CD4-positive, CD25-positive, alpha-beta regulatory T cell (primary cell): ENCODE measurements around the gene USP7. TPM values are rescaled to one million over a fixed set of nuclear protein-coding genes. Genes with fewer than 3 reads are reported as not detected.

Experiments
- ATAC-seq, 2 donors: fragments of 150-1000 bp; cut with Tn5 transposase; one replicate each; pipeline ENCODE4 v1.10.0; 2021; ENCODE audit warnings: low read depth in 2 of 2, moderate number of reproducible peaks in 2 of 2, moderate library complexity in 1 of 2
- DNase-seq, 3 donors: peaks; one replicate each; pipeline versions ENCODE4 v3.0.0 to v3.0.0-alpha.2; 2012 to 2022; ENCODE audit warnings: mixed read lengths in 1 of 3
- H3K27ac ChIP-seq: one replicate; pipeline ENCODE4 v1.7.0; 2013; ENCODE audit warnings: mild to moderate bottlenecking, low read length; ENCODE audit not compliant: insufficient read depth, poor library complexity, severe bottlenecking
- H3K27me3 ChIP-seq: one replicate; pipeline ENCODE4 v1.7.0; 2013; ENCODE audit warnings: low read length; ENCODE audit not compliant: control insufficient read depth, insufficient read depth
- H3K36me3 ChIP-seq: one replicate; pipeline ENCODE4 v1.7.0; 2013; ENCODE audit warnings: mild to moderate bottlenecking, low read length, moderate library complexity; ENCODE audit not compliant: control insufficient read depth, insufficient read depth
- H3K4me1 ChIP-seq: 2 replicates; pipeline ENCODE4 v1.7.0; 2013; ENCODE audit warnings: mild to moderate bottlenecking, low read length; ENCODE audit not compliant: insufficient read depth, control insufficient read depth, poor library complexity, severe bottlenecking
- H3K4me3 ChIP-seq: one replicate; pipeline ENCODE4 v1.7.0; 2013; ENCODE audit warnings: low read depth, mild to moderate bottlenecking, low read length, moderate library complexity
- H3K9me3 ChIP-seq, 2 experiments: 1 replicate in 1 of 2; 2 replicates in 1 of 2; pipeline ENCODE4 v1.7.0; 2013; ENCODE audit warnings: low read length in 2 of 2, mild to moderate bottlenecking in 1 of 2, moderate library complexity in 1 of 2; ENCODE audit not compliant: control insufficient read depth in 2 of 2
- H3K27ac Mint-ChIP-seq, 3 donors: one replicate each; pipeline ENCODE4 v1.8.0; 2020 to 2022; ENCODE audit warnings: mild to moderate bottlenecking in 3 of 3, mixed read lengths in 3 of 3, moderate library complexity in 2 of 3
- H3K27me3 Mint-ChIP-seq: one replicate; pipeline ENCODE4 v1.8.0; 2022; ENCODE audit warnings: mild to moderate bottlenecking, mixed read lengths
- H3K36me3 Mint-ChIP-seq: one replicate; pipeline ENCODE4 v1.8.0; 2020; ENCODE audit warnings: mixed read lengths
- H3K4me1 Mint-ChIP-seq, 4 donors: one replicate each; pipeline ENCODE4 v1.8.0; 2020 to 2022; ENCODE audit warnings: mixed read lengths in 4 of 4, mild to moderate bottlenecking in 1 of 4
- H3K4me3 Mint-ChIP-seq, 4 donors: one replicate each; pipeline ENCODE4 v1.8.0; 2020 to 2022; ENCODE audit warnings: mild to moderate bottlenecking in 4 of 4, mixed read lengths in 4 of 4, moderate library complexity in 3 of 4
- H3K9me3 Mint-ChIP-seq, 7 donors: one replicate each; pipeline ENCODE4 v1.8.0; 2020 to 2022; ENCODE audit warnings: mixed read lengths in 7 of 7, mild to moderate bottlenecking in 3 of 7, moderate library complexity in 2 of 7
- polyA plus RNA-seq, 4 donors: library from polyadenylated mRNA; unstranded; fragments of 300-500 nt; fragmentation: Illumina TruSeq; gene quantifications; one replicate each; pipeline ENCODE4 v1.2.3, GENCODE V29; 2021
- total RNA-seq: library from RNA; stranded (reverse); gene quantifications from one replicate; pipeline ENCODE4 v1.2.3, GENCODE V29; 2022

USP7 gene
- total and polyA plus RNA-seq, 5 donors from 2014 or later: 6.8 to 296 (median 7.1) TPM

- Histone ChIP-seq H3K27me3 (no peaks in the 10 kb centered on the region), H3K4me3 (no peak overlapping the region), H3K36me3 (peaks cover 18% of the 10 kb centered on the region), H3K9me3 (no peaks in the 10 kb centered on the region), H3K4me1 (no peaks in the 10 kb centered on the region), H3K27ac (no peak overlapping the region)
- Mint-ChIP-seq H3K36me3 (peaks cover 12% of the 10 kb centered on the region), H3K4me3 (no peak overlapping the region), H3K9me3 (no peaks in the 10 kb centered on the region), H3K4me1 (peaks cover 4 to 20% (median 8%) of the 10 kb centered on the region in 4 donors), H3K27ac (peak overlapping the region in 1 of 3 donors; percentile 37), H3K27me3 (peaks cover 9% of the 10 kb centered on the region)
- ATAC-seq (no peak), DNase-seq (no peak)
Observed at GRCh38 chr16:8886593-8887430, 76.9 kb downstream of the USP7 start.

GRCh38 chr16:8885674-8886592 lies 77.8 kb downstream of the USP7 start:
- Histone ChIP-seq H3K4me1 (no peaks in the 10 kb centered on the region), H3K27me3 (no peaks in the 10 kb centered on the region), H3K36me3 (peaks cover 9% of the 10 kb centered on the region), H3K9me3 (no peaks in the 10 kb centered on the region), H3K27ac (no peak overlapping the region), H3K4me3 (no peak overlapping the region)
- peaks cover 9% of the 10 kb centered on the region for H3K27me3 Mint-ChIP-seq
- peak in 1 of 2 donors; percentile 15 for ATAC-seq
- H3K4me1 Mint-ChIP-seq: peaks cover 4 to 15% (median 5%) of the 10 kb centered on the region in 4 donors
- H3K36me3 Mint-ChIP-seq: peaks cover 5% of the 10 kb centered on the region
- H3K27ac Mint-ChIP-seq: peak overlapping the region in 1 of 3 donors; percentile 20
- H3K4me3 Mint-ChIP-seq: peak overlapping the region in 1 of 4 donors; percentile 69
- DNase-seq: no peak
- no peaks in the 10 kb centered on the region for H3K9me3 Mint-ChIP-seq

- Histone ChIP-seq H3K36me3 (no peaks in the 10 kb centered on the region), H3K27ac (no peak overlapping the region), H3K9me3 (no peaks in the 10 kb centered on the region), H3K27me3 (no peaks in the 10 kb centered on the region), H3K4me1 (peaks cover 4% of the 10 kb centered on the region), H3K4me3 (no peak overlapping the region)
- no peak for ATAC-seq
- peak overlapping the region in 1 of 4 donors; percentile 13 for H3K4me3 Mint-ChIP-seq
- H3K4me1 Mint-ChIP-seq: peaks cover 4 to 23% (median 13%) of the 10 kb centered on the region in 4 donors
- no peak overlapping the region for H3K27ac Mint-ChIP-seq
- peaks cover 17% of the 10 kb centered on the region for H3K27me3 Mint-ChIP-seq
- DNase-seq: no peak
- H3K9me3 Mint-ChIP-seq: no peaks in the 10 kb centered on the region
- no peaks in the 10 kb centered on the region for H3K36me3 Mint-ChIP-seq
Observed at GRCh38 chr16:8882725-8883377, 80.9 kb downstream of the USP7 start.

- H3K36me3 ChIP-seq: no peaks in the 10 kb centered on the region
- Mint-ChIP-seq H3K9me3 (no peaks in the 10 kb centered on the region), H3K4me1 (peaks cover 4 to 25% (median 13%) of the 10 kb centered on the region in 4 donors), H3K27ac (no peak within 1 kb of the TSS), H3K27me3 (peaks cover 17% of the 10 kb centered on the region), H3K36me3 (no peaks in the 10 kb centered on the region), H3K4me3 (peak within 1 kb of the TSS in 1 of 4 donors; percentile 13)
- H3K4me3 ChIP-seq: no peak within 1 kb of the TSS
- DNase-seq (no peak), ATAC-seq (no peak)
- no peaks in the 10 kb centered on the region for H3K9me3 ChIP-seq
- H3K4me1 ChIP-seq: peaks cover 4% of the 10 kb centered on the region
- no peak within 1 kb of the TSS for H3K27ac ChIP-seq
- no peaks in the 10 kb centered on the region for H3K27me3 ChIP-seq
Observed at GRCh38 chr16:8882041-8882617, 81.6 kb downstream of the USP7 start, which contains the start of gene LITAFD. Gene LITAFD (plus strand): TSS chr16:8882351. CDS start chr16:8884356, 2,005 bp downstream.

GRCh38 chr16:8880839-8881510 lies 82.7 kb downstream of the USP7 start:
- Histone ChIP-seq H3K4me3 (no peak overlapping the region), H3K9me3 (no peaks in the 10 kb centered on the region), H3K27me3 (no peaks in the 10 kb centered on the region), H3K27ac (no peak overlapping the region), H3K36me3 (no peaks in the 10 kb centered on the region), H3K4me1 (peaks cover 4% of the 10 kb centered on the region)
- ATAC-seq (no peak), DNase-seq (no peak)
- H3K27me3 Mint-ChIP-seq: peaks cover 13% of the 10 kb centered on the region
- peaks cover 4 to 22% (median 13%) of the 10 kb centered on the region in 4 donors for H3K4me1 Mint-ChIP-seq
- no peak overlapping the region for H3K4me3 Mint-ChIP-seq
- H3K36me3 Mint-ChIP-seq: no peaks in the 10 kb centered on the region
- no peak overlapping the region for H3K27ac Mint-ChIP-seq
- no peaks in the 10 kb centered on the region for H3K9me3 Mint-ChIP-seq

- H3K36me3 ChIP-seq: no peaks in the 10 kb centered on the region
- ATAC-seq: no peak
- peaks cover 9% of the 10 kb centered on the region for H3K27me3 Mint-ChIP-seq
- no peak overlapping the region for H3K27ac ChIP-seq
- H3K27ac Mint-ChIP-seq: no peak overlapping the region
- H3K4me3 ChIP-seq: no peak overlapping the region
- peaks cover 4% of the 10 kb centered on the region for H3K4me1 ChIP-seq
- peaks cover 0 to 26% (median 10%) of the 10 kb centered on the region in 4 donors for H3K4me1 Mint-ChIP-seq
- no peaks in the 10 kb centered on the region for H3K36me3 Mint-ChIP-seq
- H3K9me3 Mint-ChIP-seq: no peaks in the 10 kb centered on the region
- no peak for DNase-seq
- H3K4me3 Mint-ChIP-seq: no peak overlapping the region
- no peaks in the 10 kb centered on the region for H3K27me3 ChIP-seq
- no peaks in the 10 kb centered on the region for H3K9me3 ChIP-seq
Observed at GRCh38 chr16:8878523-8878911, 85.2 kb downstream of the USP7 start.
